ENCODE data around the gene ANXA6.

Gene ANXA6

DNA sequence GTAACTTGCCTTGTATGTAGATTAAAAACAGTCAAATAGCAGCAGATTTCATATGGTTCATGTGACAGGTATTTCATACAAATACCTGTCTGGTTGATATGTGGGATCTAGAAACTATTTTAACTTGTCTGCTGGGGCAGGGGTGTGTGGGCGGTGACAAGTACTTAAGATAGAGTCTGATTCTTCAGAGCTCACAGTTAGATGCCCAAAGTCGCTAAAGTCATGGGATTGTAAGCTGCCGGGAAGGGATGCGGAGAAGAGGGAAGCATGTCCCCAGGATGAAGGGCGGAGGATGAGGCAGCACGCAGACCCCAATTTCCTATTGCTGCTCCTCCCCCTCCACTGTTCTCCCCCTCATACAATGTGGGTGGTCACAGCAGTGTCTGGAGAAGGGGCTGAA lies 13.3 kb downstream of the ANXA6 start:
- no peak for TF ChIP-seq CTCF (IDR thresholded peaks at IDR 0.05; ENCODE audit: control extremely low read depth, extremely low read depth, low read depth, missing control alignments)
- CTCF ChIA-PET, result interaction anchor here (1.1 to 13.7 kb wide), 8 partner anchors 8 to 600 kb away, joined by 3 to 221 read pairs (median 4); no protein-coding TSS in a partner anchor
- DNase-seq (ENCODE audit: extremely low spot score), result no peak
- POLR2A ChIA-PET, result interaction anchor here (1.1 kb wide), 2 partner anchors 15 to 27 kb away, joined by 3 to 4 read pairs; no protein-coding TSS in a partner anchor

DNA sequence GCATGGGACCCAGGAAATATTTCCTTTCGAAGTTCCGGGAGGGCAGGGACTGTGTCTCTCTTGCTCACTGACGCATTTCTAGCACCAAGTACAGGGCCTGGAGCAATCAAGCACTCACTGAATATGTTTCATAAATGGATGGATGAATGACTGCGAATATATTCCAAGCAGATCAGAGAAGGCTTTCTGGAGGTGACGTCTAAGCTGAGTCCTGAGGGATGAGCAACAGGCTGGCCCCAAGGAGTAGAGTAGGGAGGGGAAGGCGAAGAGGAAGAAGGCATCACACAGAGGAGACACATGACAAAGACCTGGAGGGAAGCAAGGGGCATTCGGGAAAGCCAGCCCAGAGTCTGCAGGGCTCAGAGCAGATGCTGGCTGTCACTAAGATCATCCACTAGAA lies 13.9 kb downstream of the ANXA6 start:
- POLR2A ChIA-PET, result interaction anchor here (1.1 kb wide), 1 partner anchor 26 kb away, joined by 4 read pairs; no protein-coding TSS in a partner anchor

DNA sequence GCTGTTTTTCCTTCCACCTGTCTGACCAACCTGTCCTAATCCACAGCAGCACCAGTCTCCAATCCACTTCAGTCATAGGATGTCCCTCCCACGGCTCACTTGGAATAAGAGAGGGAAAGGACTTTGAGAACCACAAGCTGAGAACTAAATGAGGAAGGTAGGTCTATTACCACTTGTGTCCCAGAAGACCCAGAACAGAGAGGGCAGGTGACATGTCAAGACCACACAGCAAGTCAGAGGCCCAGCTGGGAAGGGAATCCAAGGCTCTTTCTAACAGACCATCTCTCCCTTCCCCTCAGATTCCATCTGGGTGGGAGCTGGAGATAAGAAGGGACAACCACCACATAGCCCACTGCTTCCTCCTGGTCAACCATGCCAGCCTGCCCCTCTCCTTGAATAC lies 14.6 kb downstream of the ANXA6 start:
- CTCF ChIA-PET, result interaction anchor here (0.8 to 13.7 kb wide), 10 partner anchors 8 to 296 kb away, joined by 3 to 221 read pairs (median 6); no protein-coding TSS in a partner anchor
- no peak for DNase-seq (ENCODE audit: extremely low spot score)
- TF ChIP-seq CTCF (IDR thresholded peaks at IDR 0.05; ENCODE audit: control extremely low read depth, extremely low read depth, low read depth, missing control alignments), result no peak
- POLR2A ChIA-PET, result interaction anchor here (0.8 to 1.1 kb wide), 3 partner anchors 17 to 110 kb away, joined by 3 to 10 read pairs (median 3); partner anchors contain the start of gene GM2A

More for the DNA sequence above, 13.9 kb downstream of the ANXA6 start:
- DNase-seq (ENCODE audit: extremely low spot score), result no peak
- TF ChIP-seq CTCF (IDR thresholded peaks at IDR 0.05; ENCODE audit: control extremely low read depth, extremely low read depth, low read depth, missing control alignments), result no peak
- CTCF ChIA-PET, result interaction anchor here (0.8 to 13.7 kb wide), 7 partner anchors 9 to 297 kb away, joined by 3 to 221 read pairs (median 5); no protein-coding TSS in a partner anchor

- POLR2A ChIA-PET, result interaction anchor here (0.6 to 2.0 kb wide), 10 partner anchors 9 to 111 kb away, joined by 3 to 13 read pairs (median 4); partner anchors contain the start of gene GM2A
- CTCF ChIA-PET, result interaction anchor here (1.1 to 13.7 kb wide), 10 partner anchors 9 to 175 kb away, joined by 4 to 221 read pairs (median 8); no protein-coding TSS in a partner anchor
- DNase-seq (ENCODE audit: extremely low spot score), result peak; percentile 84
- no peak for TF ChIP-seq CTCF (IDR thresholded peaks at IDR 0.05; ENCODE audit: control extremely low read depth, extremely low read depth, low read depth, missing control alignments)
Observed at GRCh38 chr5:151141535-151141934, 16.0 kb downstream of the ANXA6 start.

GRCh38 chr5:151140686-151141459 lies 16.7 kb downstream of the ANXA6 start:
- ChIA-PET POLR2A (interaction anchor here (0.9 to 2.0 kb wide), 6 partner anchors 10 to 74 kb away, joined by 3 to 13 read pairs (median 4); no protein-coding TSS in a partner anchor), CTCF (interaction anchor here (0.9 to 13.7 kb wide), 12 partner anchors 9 to 175 kb away, joined by 3 to 221 read pairs (median 6); no protein-coding TSS in a partner anchor)
- no peak for DNase-seq (ENCODE audit: extremely low spot score)
- no peak for TF ChIP-seq CTCF (IDR thresholded peaks at IDR 0.05; ENCODE audit: control extremely low read depth, extremely low read depth, low read depth, missing control alignments)

GRCh38 chr5:151139646-151140045 lies 17.9 kb downstream of the ANXA6 start:
- POLR2A ChIA-PET, result no interaction called here

More at GRCh38 chr5:151139646-151140045, 17.9 kb downstream of the ANXA6 start:
- CTCF ChIA-PET, result interaction anchor here (0.9 to 13.7 kb wide), 5 partner anchors 14 to 53 kb away, joined by 3 to 221 read pairs (median 55); no protein-coding TSS in a partner anchor
- DNase-seq (ENCODE audit: extremely low spot score), result no peak
- TF ChIP-seq CTCF (IDR thresholded peaks at IDR 0.05; ENCODE audit: control extremely low read depth, extremely low read depth, low read depth, missing control alignments), result no peak
